Subcutaneous abdominal adipose tissue (tissue), 5 donors: Measurements from ENCODE around the gene GPC5.
A peak's percentile ranks its signal among the peaks of the same experiment; 100 is the strongest.

Source experiments
- H3K27ac ChIP-seq: one replicate; pipeline ENCODE4 v1.7.0; 2013; ENCODE audit warnings: low read depth, mild to moderate bottlenecking, inconsistent platforms, low read length, moderate library complexity
- H3K27me3 ChIP-seq, 5 donors: one replicate each; pipeline ENCODE4 v1.7.0; 2013; ENCODE audit warnings: low read length in 5 of 5, inconsistent platforms in 1 of 5; ENCODE audit not compliant: control insufficient read depth in 5 of 5, insufficient read depth in 4 of 5
- H3K36me3 ChIP-seq, 5 donors: one replicate each; pipeline ENCODE4 v1.7.0; 2013; ENCODE audit warnings: low read length in 5 of 5; ENCODE audit not compliant: control insufficient read depth in 5 of 5, insufficient read depth in 5 of 5
- H3K4me1 ChIP-seq, 5 donors: one replicate each; pipeline ENCODE4 v1.7.0; 2013; ENCODE audit warnings: low read length in 5 of 5, mild to moderate bottlenecking in 3 of 5, moderate library complexity in 1 of 5; ENCODE audit not compliant: control insufficient read depth in 5 of 5, insufficient read depth in 5 of 5
- H3K4me3 ChIP-seq, 5 donors: one replicate each; pipeline ENCODE4 v1.7.0; 2013; ENCODE audit warnings: low read length in 5 of 5, low read depth in 1 of 5
- H3K9ac ChIP-seq, 5 donors: one replicate each; pipeline ENCODE4 v1.7.0; 2013; ENCODE audit warnings: low read length in 5 of 5, mild to moderate bottlenecking in 4 of 5, moderate library complexity in 3 of 5
- H3K9me3 ChIP-seq, 5 donors: one replicate each; pipeline ENCODE4 v1.7.0; 2013; ENCODE audit warnings: low read length in 5 of 5; ENCODE audit not compliant: control insufficient read depth in 5 of 5
- donor health status: healthy.
- donor health status: healthy.
- donor health status: healthy.
- donor health status: healthy.
- donor health status: healthy.

Gene GPC5

DNA sequence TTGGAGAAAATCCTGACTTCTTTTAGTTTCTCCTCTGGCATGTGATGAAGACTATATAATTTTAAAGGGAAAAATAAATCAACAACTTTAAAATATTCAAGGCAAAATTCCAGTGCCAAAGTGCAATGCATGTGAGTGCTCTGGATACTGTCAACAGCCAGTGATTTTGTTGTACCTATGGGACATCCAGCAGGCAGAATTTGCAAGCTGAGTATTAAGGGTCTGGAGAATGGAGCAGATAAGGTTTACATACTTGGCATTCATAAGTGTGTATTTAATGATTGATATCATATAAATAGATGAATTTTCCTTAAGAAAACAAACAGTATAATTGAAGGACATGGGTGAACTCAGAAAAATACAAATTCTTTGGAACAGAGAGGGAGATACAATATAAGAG, 703.4 kb downstream of the GPC5 start:
- Histone ChIP-seq H3K27ac (no peak overlapping the region), H3K9ac (no peak overlapping the region), H3K4me1 (peaks cover 0 to 23% (median 6%) of the 10 kb centered on the region in 5 donors)

DNA sequence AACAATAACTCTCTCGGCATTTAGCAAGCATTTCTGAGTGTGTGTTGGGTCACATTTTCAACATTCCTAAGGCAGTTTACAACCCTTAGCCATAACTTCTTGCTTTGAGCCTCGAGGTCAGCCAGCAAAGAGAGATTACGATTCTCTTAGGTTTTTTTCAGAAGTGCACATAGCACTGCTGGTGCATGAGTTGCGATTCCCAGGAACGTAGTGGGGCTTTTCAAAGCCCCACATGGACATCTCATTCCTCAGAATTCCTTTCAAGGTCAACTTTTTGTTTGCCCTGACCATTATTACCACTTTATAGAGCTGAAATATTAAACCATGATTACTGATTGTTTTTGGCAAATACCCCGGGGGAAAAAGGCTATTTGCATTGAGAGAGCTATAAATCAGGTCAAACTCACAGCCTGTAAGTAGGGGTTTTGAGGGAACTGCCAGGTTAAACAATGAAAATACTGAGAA, 705.3 kb downstream of the GPC5 start:
- H3K9ac ChIP-seq = no peak overlapping the region
- H3K27me3 ChIP-seq = no peaks in the 10 kb centered on the region
- peaks cover 0 to 21% (median 6%) of the 10 kb centered on the region in 5 donors for H3K4me1 ChIP-seq
- peak overlapping the region in 1 of 5 donors; percentile 5 for H3K4me3 ChIP-seq
- H3K9me3 ChIP-seq = peaks cover 0 to 1% (median 0%) of the 10 kb centered on the region in 5 donors
- H3K27ac ChIP-seq = no peak overlapping the region
- H3K36me3 ChIP-seq = no peaks in the 10 kb centered on the region

More for the DNA sequence above, 703.4 kb downstream of the GPC5 start:
- H3K27me3 ChIP-seq = no peaks in the 10 kb centered on the region
- H3K9me3 ChIP-seq = peaks cover 0 to 17% (median 0%) of the 10 kb centered on the region in 5 donors
- H3K36me3 ChIP-seq = no peaks in the 10 kb centered on the region
- H3K4me3 ChIP-seq = no peak overlapping the region

DNA sequence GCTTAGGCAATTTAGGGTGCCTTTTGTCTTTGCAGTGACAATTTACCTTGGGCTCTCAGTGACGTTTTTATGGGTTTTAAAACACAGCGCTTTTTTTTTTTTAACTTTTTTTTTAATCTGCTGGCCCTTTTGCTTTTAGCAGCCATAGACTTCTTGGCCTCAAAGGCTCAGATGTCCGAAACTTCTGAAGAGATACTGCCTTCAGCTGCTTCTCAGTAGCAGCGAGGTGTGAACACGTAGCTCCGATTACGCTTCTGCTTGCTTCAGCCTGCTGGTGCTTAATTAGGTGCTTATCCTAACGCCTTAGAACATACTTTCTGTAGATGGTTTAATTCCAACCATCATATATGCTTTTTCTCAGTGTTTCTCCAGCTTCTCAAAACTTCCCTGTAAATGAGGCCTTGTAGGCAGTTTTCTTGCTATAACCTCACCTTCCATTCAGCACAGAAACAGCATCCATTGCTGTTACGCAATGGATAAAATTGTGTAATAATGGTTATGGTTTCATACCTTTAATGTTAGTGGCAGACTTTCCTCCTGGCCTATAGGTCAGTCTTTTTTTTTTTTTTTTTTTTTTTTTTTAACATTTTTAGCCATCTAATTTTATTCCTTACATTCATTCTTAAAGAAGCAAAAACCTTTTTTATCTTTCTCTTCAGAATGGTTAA, 723.9 kb downstream of the GPC5 start:
- Histone ChIP-seq H3K27me3 (no peaks in the 10 kb centered on the region), H3K4me3 (no peak overlapping the region), H3K9me3 (no peaks in the 10 kb centered on the region), H3K36me3 (no peaks in the 10 kb centered on the region), H3K27ac (no peak overlapping the region), H3K4me1 (no peaks in the 10 kb centered on the region), H3K9ac (no peak overlapping the region)

DNA sequence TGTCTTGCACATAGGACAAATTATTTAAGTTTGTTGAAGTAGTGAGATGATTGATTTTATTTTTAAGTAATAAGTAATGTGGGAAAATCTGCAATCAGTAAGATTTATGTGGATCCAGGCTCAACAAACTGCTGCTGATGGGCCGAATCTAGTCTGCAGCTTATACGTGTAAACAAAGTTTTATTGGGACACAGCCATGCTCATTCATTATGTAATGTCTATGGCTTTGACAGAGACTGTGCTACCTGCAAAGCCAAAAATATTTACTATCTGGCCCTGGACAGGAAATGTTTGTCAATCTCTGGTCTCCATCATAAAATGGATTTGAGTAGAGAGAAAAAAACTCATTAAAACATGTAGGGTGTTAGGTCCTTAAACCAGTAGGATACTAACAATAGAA, 728.0 kb downstream of the GPC5 start:
- no peak overlapping the region for H3K4me3 ChIP-seq
- no peaks in the 10 kb centered on the region for H3K4me1 ChIP-seq
- H3K27ac ChIP-seq = no peak overlapping the region
- H3K27me3 ChIP-seq = no peaks in the 10 kb centered on the region
- H3K9ac ChIP-seq = no peak overlapping the region
- no peaks in the 10 kb centered on the region for H3K9me3 ChIP-seq
- no peaks in the 10 kb centered on the region for H3K36me3 ChIP-seq

DNA sequence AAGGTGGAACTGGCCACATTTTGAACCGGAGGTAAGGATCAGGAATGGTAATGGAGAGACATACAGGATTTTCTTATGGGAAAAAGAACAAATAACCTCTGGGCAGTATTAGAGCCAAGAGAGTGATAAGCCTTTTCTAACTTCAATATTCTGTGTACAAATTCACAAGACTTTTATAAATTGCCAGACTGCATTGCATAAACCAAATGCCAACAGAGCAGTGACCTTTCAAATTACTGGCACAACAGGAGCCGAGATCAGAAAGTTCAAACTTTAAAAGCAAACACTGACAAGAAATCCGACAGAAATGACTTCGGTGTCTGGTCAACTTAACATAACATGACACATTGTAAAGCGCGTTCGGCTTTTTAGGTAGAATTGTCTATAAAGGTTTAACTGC, 737.1 kb downstream of the GPC5 start:
- H3K4me1 ChIP-seq = peaks cover 4 to 37% (median 11%) of the 10 kb centered on the region in 5 donors
- no peaks in the 10 kb centered on the region for H3K27me3 ChIP-seq
- peak overlapping the region; percentile 71 for H3K27ac ChIP-seq
- no peaks in the 10 kb centered on the region for H3K9me3 ChIP-seq
- no peaks in the 10 kb centered on the region for H3K36me3 ChIP-seq
- peak overlapping the region in 1 of 5 donors; percentile 60 for H3K9ac ChIP-seq
- peak overlapping the region in 2 of 5 donors; percentile 13 to 35 for H3K4me3 ChIP-seq

DNA sequence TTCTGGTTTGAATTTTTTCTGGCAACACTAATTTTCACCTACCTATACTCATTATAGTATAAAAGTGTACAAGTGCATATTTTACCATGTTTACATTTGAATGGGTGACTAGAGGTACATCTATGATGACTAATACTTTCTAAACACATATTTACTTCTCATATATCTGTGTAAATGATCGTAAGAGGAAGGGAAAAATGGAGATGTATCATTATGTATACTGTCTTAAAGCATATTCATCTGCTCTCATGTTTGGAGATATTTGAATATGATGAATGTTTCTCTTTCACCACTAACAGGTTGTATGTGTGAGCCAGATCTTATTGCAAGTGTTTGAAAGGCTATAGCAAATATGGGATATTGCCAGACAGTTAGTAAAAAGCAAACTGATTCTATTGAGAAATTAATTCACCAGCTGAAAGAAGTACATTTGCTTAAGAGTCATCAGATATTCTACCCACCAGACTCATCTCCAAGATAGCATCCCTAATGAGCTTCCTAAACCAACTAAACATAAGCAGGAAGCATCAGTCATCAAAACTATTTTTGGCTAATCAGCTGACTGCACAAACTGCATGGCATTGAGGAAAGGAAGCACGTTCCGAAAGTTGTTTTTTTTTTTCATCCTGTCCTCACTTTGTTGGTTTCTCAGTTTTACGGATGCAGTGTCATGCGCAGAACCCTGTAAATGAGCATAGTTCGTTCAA, 738.2 kb downstream of the GPC5 start:
- H3K36me3 ChIP-seq = no peaks in the 10 kb centered on the region
- no peak overlapping the region for H3K9ac ChIP-seq
- no peaks in the 10 kb centered on the region for H3K27me3 ChIP-seq
- H3K9me3 ChIP-seq = no peaks in the 10 kb centered on the region
- H3K27ac ChIP-seq = no peak overlapping the region
- peaks cover 4 to 37% (median 11%) of the 10 kb centered on the region in 5 donors for H3K4me1 ChIP-seq
- no peak overlapping the region for H3K4me3 ChIP-seq

DNA sequence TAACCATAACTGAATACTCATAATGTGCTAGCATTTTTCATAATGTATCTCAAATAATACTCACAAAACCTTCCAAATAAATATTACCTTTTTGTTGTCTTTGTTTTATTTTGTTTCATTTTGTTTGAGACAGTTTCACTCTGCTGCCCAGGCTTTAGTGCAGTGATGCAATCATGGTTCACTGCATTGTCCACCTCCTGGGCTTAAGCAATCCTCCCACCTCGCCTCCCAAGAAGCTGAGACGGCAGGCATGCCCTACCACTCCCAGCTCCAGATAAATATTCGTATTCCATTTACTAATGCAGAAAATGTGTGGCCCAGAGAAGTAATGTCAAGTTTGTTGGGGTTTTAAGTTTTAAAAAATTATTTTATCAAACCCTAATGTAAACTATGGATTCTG, 739.1 kb downstream of the GPC5 start:
- Histone ChIP-seq H3K4me3 (no peak overlapping the region), H3K9me3 (no peaks in the 10 kb centered on the region), H3K27me3 (no peaks in the 10 kb centered on the region), H3K27ac (no peak overlapping the region), H3K36me3 (no peaks in the 10 kb centered on the region), H3K4me1 (peaks cover 4 to 37% (median 11%) of the 10 kb centered on the region in 5 donors), H3K9ac (no peak overlapping the region)

DNA sequence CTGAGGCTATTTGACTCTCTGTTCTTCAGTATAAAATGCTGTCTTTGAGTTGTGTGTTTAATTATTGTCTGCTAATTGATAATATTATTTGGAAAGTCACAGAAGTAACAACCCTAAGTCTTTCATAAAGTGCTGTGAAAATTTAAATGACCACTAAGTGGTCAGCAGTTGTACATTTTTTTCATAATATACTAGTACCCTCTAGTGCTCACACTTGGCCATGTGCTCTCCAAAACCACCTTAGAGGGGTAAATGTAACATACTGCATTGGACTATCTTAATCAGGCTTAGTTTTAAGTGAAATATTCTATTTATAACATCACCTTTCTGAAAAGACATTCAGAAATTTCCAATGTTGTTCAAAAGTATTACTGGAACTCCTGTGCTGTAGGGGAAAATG, 745.3 kb downstream of the GPC5 start:
- H3K9ac ChIP-seq = no peak overlapping the region
- H3K9me3 ChIP-seq = no peaks in the 10 kb centered on the region
- no peaks in the 10 kb centered on the region for H3K27me3 ChIP-seq
- H3K4me1 ChIP-seq = peaks cover 0 to 4% (median 0%) of the 10 kb centered on the region in 5 donors
- H3K4me3 ChIP-seq = no peak overlapping the region
- H3K36me3 ChIP-seq = no peaks in the 10 kb centered on the region
- no peak overlapping the region for H3K27ac ChIP-seq

DNA sequence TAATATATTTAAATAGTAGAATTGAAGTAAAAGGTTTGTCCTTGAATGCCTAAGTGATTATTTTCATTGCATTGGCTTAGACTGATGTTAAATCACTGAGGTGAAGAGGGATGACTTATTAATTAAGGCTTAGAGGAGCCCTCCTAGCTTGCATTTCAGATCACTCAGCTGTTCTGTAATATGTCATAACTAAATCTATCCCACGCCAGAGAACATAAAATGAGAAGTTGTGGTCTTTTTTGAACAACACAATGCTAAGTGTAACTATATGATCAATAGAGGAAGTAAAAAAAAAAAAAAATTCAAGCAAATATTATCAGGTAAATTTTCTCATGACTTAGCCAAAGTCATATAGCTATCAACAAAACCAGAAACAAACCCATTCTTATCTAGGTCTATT, 752.2 kb downstream of the GPC5 start:
- H3K9ac ChIP-seq = no peak overlapping the region
- H3K4me3 ChIP-seq = no peak overlapping the region
- H3K4me1 ChIP-seq = no peaks in the 10 kb centered on the region
- no peaks in the 10 kb centered on the region for H3K27me3 ChIP-seq
- no peaks in the 10 kb centered on the region for H3K9me3 ChIP-seq
- no peaks in the 10 kb centered on the region for H3K36me3 ChIP-seq
- no peak overlapping the region for H3K27ac ChIP-seq

DNA sequence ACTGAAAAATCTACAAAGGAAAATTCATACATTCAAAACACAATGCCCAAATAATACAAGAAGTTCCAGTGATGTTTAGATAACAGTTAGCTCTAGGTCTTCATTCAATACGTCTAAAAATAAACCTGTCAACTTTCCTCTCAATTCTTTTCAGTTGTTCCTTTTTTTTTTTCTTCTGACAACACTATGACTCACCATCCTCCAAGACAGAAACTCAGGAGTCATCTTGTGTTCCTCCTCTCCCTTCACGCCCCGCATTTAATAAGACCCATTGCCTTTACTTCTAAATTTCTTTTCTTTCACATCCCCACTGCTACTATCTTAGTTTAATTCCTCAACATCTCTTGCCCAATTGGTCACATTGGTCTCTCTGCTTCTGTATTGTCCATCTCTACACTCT, 759.9 kb downstream of the GPC5 start:
- Histone ChIP-seq H3K4me1 (no peaks in the 10 kb centered on the region), H3K27ac (no peak overlapping the region), H3K9ac (no peak overlapping the region), H3K4me3 (no peak overlapping the region), H3K27me3 (no peaks in the 10 kb centered on the region), H3K9me3 (no peaks in the 10 kb centered on the region), H3K36me3 (no peaks in the 10 kb centered on the region)
